Gastroesophageal sphincter (tissue), 3 donors: ENCODE measurements around the gene IL17B.

Experiments
- CTCF ChIP-seq, 4 experiments: fragments of 200-600 bp in 2 of 4; fragments of 450-650 bp in 2 of 4; sonication (generic) in 1 of 4; IDR thresholded peaks; one replicate each; pipeline ENCODE4 v1.5.1; 2017 to 2019; ENCODE audit warnings: antibody characterized with exemption in 4 of 4, mild to moderate bottlenecking in 2 of 4, moderate library complexity in 2 of 4
- POLR2A ChIP-seq, 2 donors: fragments of 450-650 bp; IDR thresholded peaks; one replicate each; pipeline ENCODE4 v1.6.1; 2017; ENCODE audit warnings: antibody characterized with exemption in 2 of 2, mild to moderate bottlenecking in 2 of 2, moderate library complexity in 1 of 2

- no peak for TF ChIP-seq POLR2A (IDR thresholded peaks at IDR 0.05)
- TF ChIP-seq CTCF (IDR thresholded peaks at IDR 0.05): no peak
Observed at GRCh38 chr5:149360272-149360671, 18.8 kb downstream of the IL17B start.
